ENCODE measurements around the gene SETD5.
A peak's percentile ranks its signal among the peaks of the same experiment; 100 is the strongest.

SETD5 gene

GRCh38 chr3:9414826-9415225, 17.4 kb downstream of the SETD5 start:
- Histone ChIP-seq H3K36me3 (ENCODE audit: insufficient read depth, low read length) (peaks cover 4% of the 10 kb centered on the region), H3K4me3 (ENCODE audit: low read depth in 1 of 2, low read length in 2 of 2) (no peak overlapping the region), H3K9me3 (ENCODE audit: low read length) (no peaks in the 10 kb centered on the region), H3K27me3 (ENCODE audit: control insufficient read depth in 1 of 2, insufficient read depth in 2 of 2, low read length in 2 of 2) (no peaks in the 10 kb centered on the region), H3K9ac (ENCODE audit: low read length) (no peak overlapping the region), H3K27ac (ENCODE audit: low read depth, low read length) (no peak overlapping the region), H3K4me1 (ENCODE audit: insufficient read depth, low read length) (peaks cover 44% of the 10 kb centered on the region)

- Histone ChIP-seq H3K27ac (ENCODE audit: low read depth, low read length) (no peak overlapping the region), H3K4me3 (ENCODE audit: low read depth in 1 of 2, low read length in 2 of 2) (no peak overlapping the region), H3K9me3 (ENCODE audit: low read length) (no peaks in the 10 kb centered on the region), H3K27me3 (ENCODE audit: control insufficient read depth in 1 of 2, insufficient read depth in 2 of 2, low read length in 2 of 2) (no peaks in the 10 kb centered on the region), H3K4me1 (ENCODE audit: insufficient read depth, low read length) (peaks cover 41% of the 10 kb centered on the region), H3K36me3 (ENCODE audit: insufficient read depth, low read length) (peaks cover 4% of the 10 kb centered on the region), H3K9ac (ENCODE audit: low read length) (no peak overlapping the region)
Measured at GRCh38 chr3:9415485-9416138, 18.2 kb downstream of the SETD5 start.

- Histone ChIP-seq H3K4me1 (ENCODE audit: insufficient read depth, low read length) (peaks cover 46% of the 10 kb centered on the region), H3K27ac (ENCODE audit: low read depth, low read length) (no peak overlapping the region), H3K4me3 (ENCODE audit: low read depth in 1 of 2, low read length in 2 of 2) (no peak overlapping the region), H3K36me3 (ENCODE audit: insufficient read depth, low read length) (peaks cover 4% of the 10 kb centered on the region), H3K9ac (ENCODE audit: low read length) (no peak overlapping the region), H3K9me3 (ENCODE audit: low read length) (no peaks in the 10 kb centered on the region), H3K27me3 (ENCODE audit: control insufficient read depth in 1 of 2, insufficient read depth in 2 of 2, low read length in 2 of 2) (no peaks in the 10 kb centered on the region)
Measured at GRCh38 chr3:9416139-9416780, 18.8 kb downstream of the SETD5 start.

GRCh38 chr3:9420850-9421549, 23.6 kb downstream of the SETD5 start:
- Histone ChIP-seq H3K27me3 (ENCODE audit: control insufficient read depth in 1 of 2, insufficient read depth in 2 of 2, low read length in 2 of 2) (no peaks in the 10 kb centered on the region), H3K4me1 (ENCODE audit: insufficient read depth, low read length) (peaks cover 54% of the 10 kb centered on the region), H3K4me3 (ENCODE audit: low read depth in 1 of 2, low read length in 2 of 2) (no peak overlapping the region), H3K9ac (ENCODE audit: low read length) (no peak overlapping the region), H3K9me3 (ENCODE audit: low read length) (no peaks in the 10 kb centered on the region), H3K27ac (ENCODE audit: low read depth, low read length) (no peak overlapping the region), H3K36me3 (ENCODE audit: insufficient read depth, low read length) (no peaks in the 10 kb centered on the region)

GRCh38 chr3:9422712-9423424, 25.5 kb downstream of the SETD5 start:
- Histone ChIP-seq H3K27ac (ENCODE audit: low read depth, low read length) (peak overlapping the region; percentile 51), H3K4me3 (ENCODE audit: low read depth in 1 of 2, low read length in 2 of 2) (peak overlapping the region in 1 of 2 donors; percentile 5), H3K9me3 (ENCODE audit: low read length) (no peaks in the 10 kb centered on the region), H3K9ac (ENCODE audit: low read length) (peak overlapping the region; percentile 78), H3K36me3 (ENCODE audit: insufficient read depth, low read length) (peaks cover 8% of the 10 kb centered on the region), H3K27me3 (ENCODE audit: control insufficient read depth in 1 of 2, insufficient read depth in 2 of 2, low read length in 2 of 2) (no peaks in the 10 kb centered on the region), H3K4me1 (ENCODE audit: insufficient read depth, low read length) (peaks cover 42% of the 10 kb centered on the region)

- Histone ChIP-seq H3K27me3 (ENCODE audit: control insufficient read depth in 1 of 2, insufficient read depth in 2 of 2, low read length in 2 of 2) (no peaks in the 10 kb centered on the region), H3K9me3 (ENCODE audit: low read length) (no peaks in the 10 kb centered on the region), H3K27ac (ENCODE audit: low read depth, low read length) (no peak overlapping the region), H3K4me3 (ENCODE audit: low read depth in 1 of 2, low read length in 2 of 2) (no peak overlapping the region), H3K36me3 (ENCODE audit: insufficient read depth, low read length) (peaks cover 56% of the 10 kb centered on the region), H3K9ac (ENCODE audit: low read length) (no peak overlapping the region), H3K4me1 (ENCODE audit: insufficient read depth, low read length) (peaks cover 18% of the 10 kb centered on the region)
Measured at GRCh38 chr3:9428411-9428810, 31.0 kb downstream of the SETD5 start.

GRCh38 chr3:9430733-9431132, 33.3 kb downstream of the SETD5 start:
- Histone ChIP-seq H3K27me3 (ENCODE audit: control insufficient read depth in 1 of 2, insufficient read depth in 2 of 2, low read length in 2 of 2) (no peaks in the 10 kb centered on the region), H3K4me3 (ENCODE audit: low read depth in 1 of 2, low read length in 2 of 2) (no peak overlapping the region), H3K9me3 (ENCODE audit: low read length) (no peaks in the 10 kb centered on the region), H3K27ac (ENCODE audit: low read depth, low read length) (no peak overlapping the region), H3K9ac (ENCODE audit: low read length) (no peak overlapping the region), H3K36me3 (ENCODE audit: insufficient read depth, low read length) (peaks cover 78% of the 10 kb centered on the region), H3K4me1 (ENCODE audit: insufficient read depth, low read length) (peaks cover 2% of the 10 kb centered on the region)

GRCh38 chr3:9433627-9434521, 36.5 kb downstream of the SETD5 start:
- Histone ChIP-seq H3K9me3 (ENCODE audit: low read length) (no peaks in the 10 kb centered on the region), H3K4me3 (ENCODE audit: low read depth in 1 of 2, low read length in 2 of 2) (no peak overlapping the region), H3K27me3 (ENCODE audit: control insufficient read depth in 1 of 2, insufficient read depth in 2 of 2, low read length in 2 of 2) (no peaks in the 10 kb centered on the region), H3K9ac (ENCODE audit: low read length) (no peak overlapping the region), H3K36me3 (ENCODE audit: insufficient read depth, low read length) (peaks cover 92% of the 10 kb centered on the region), H3K4me1 (ENCODE audit: insufficient read depth, low read length) (no peaks in the 10 kb centered on the region), H3K27ac (ENCODE audit: low read depth, low read length) (no peak overlapping the region)

GRCh38 chr3:9435316-9435715, 37.9 kb downstream of the SETD5 start:
- H3K36me3 ChIP-seq (ENCODE audit: insufficient read depth, low read length) = peaks cover 91% of the 10 kb centered on the region
- H3K27ac ChIP-seq (ENCODE audit: low read depth, low read length) = no peak overlapping the region
- no peaks in the 10 kb centered on the region for H3K9me3 ChIP-seq (ENCODE audit: low read length)
- peaks cover 2% of the 10 kb centered on the region for H3K4me1 ChIP-seq (ENCODE audit: insufficient read depth, low read length)
- no peaks in the 10 kb centered on the region for H3K27me3 ChIP-seq (ENCODE audit: control insufficient read depth in 1 of 2, insufficient read depth in 2 of 2, low read length in 2 of 2)
- H3K9ac ChIP-seq (ENCODE audit: low read length) = no peak overlapping the region
- H3K4me3 ChIP-seq (ENCODE audit: low read depth in 1 of 2, low read length in 2 of 2) = no peak overlapping the region

GRCh38 chr3:9439331-9439730, 41.9 kb downstream of the SETD5 start:
- Histone ChIP-seq H3K9me3 (ENCODE audit: low read length) (no peaks in the 10 kb centered on the region), H3K36me3 (ENCODE audit: insufficient read depth, low read length) (peaks cover 87% of the 10 kb centered on the region), H3K4me1 (ENCODE audit: insufficient read depth, low read length) (peaks cover 5% of the 10 kb centered on the region), H3K27ac (ENCODE audit: low read depth, low read length) (no peak overlapping the region), H3K4me3 (ENCODE audit: low read depth in 1 of 2, low read length in 2 of 2) (no peak overlapping the region), H3K27me3 (ENCODE audit: control insufficient read depth in 1 of 2, insufficient read depth in 2 of 2, low read length in 2 of 2) (no peaks in the 10 kb centered on the region), H3K9ac (ENCODE audit: low read length) (no peak overlapping the region)

Measured in muscle layer of colon (tissue), 2 donors.